ENCODE data around the gene MRPS9.

- no peak for TF ChIP-seq CTCF (IDR thresholded peaks at IDR 0.05; ENCODE audit: insufficient read depth, low read length, poor library complexity, severe bottlenecking)
- no peak for TF ChIP-seq EZH2phosphoT487 (conservative IDR thresholded peaks at IDR 0.05; ENCODE audit: low read length)
Measured at GRCh38 chr2:105144941-105145300, 107.1 kb downstream of the MRPS9 start.
